Transverse colon (tissue), 4 donors: ENCODE measurements around the gene GNG13. TPM values are rescaled to one million over a fixed set of nuclear protein-coding genes. Genes with fewer than 3 reads are reported as not detected.

Experiments used
- DNase-seq: peaks from one replicate; pipeline ENCODE4 v3.0.0-alpha.2; 2019
- H3K27ac ChIP-seq, 4 donors: fragments of 200-600 bp; sonication (generic); 2 replicates each; pipeline ENCODE4 v1.5.1; 2016 to 2018; ENCODE audit warnings: inconsistent platforms in 4 of 4
- H3K27me3 ChIP-seq: fragments of 200-600 bp; sonication (generic); 2 replicates; pipeline ENCODE4 v1.5.1; 2017; ENCODE audit warnings: inconsistent platforms
- H3K36me3 ChIP-seq, 4 donors: fragments of 200-600 bp; sonication (generic); 2 replicates each; pipeline ENCODE4 v1.5.1; 2017 to 2019; ENCODE audit warnings: inconsistent platforms in 4 of 4
- H3K4me1 ChIP-seq, 4 donors: fragments of 200-600 bp; sonication (generic); 2 replicates each; pipeline ENCODE4 v1.5.1; 2017 to 2020; ENCODE audit warnings: inconsistent platforms in 4 of 4
- H3K4me3 ChIP-seq, 4 donors: fragments of 200-600 bp; sonication (generic); 1 replicate in 1 of 4; 2 replicates in 3 of 4; pipeline versions ENCODE4 v1.5.1 to v1.6.1; 2017 to 2019; ENCODE audit warnings: inconsistent platforms in 4 of 4
- H3K9me3 ChIP-seq, 2 donors: fragments of 200-600 bp; sonication (generic); 2 replicates each; pipeline ENCODE4 v1.5.1; 2017 to 2019; ENCODE audit warnings: inconsistent platforms in 2 of 2
- EP300 ChIP-seq: sonication (generic); formaldehyde crosslinking; IDR thresholded peaks from one replicate; pipeline ENCODE4 v1.6.1; 2017; ENCODE audit warnings: antibody characterized with exemption, low read depth
- POLR2A ChIP-seq: fragments of 450-650 bp; IDR thresholded peaks from one replicate; pipeline ENCODE4 v1.6.1; 2016; ENCODE audit warnings: antibody characterized with exemption, mild to moderate bottlenecking, moderate library complexity
- POLR2AphosphoS5 ChIP-seq, 3 donors: sonication (generic); formaldehyde crosslinking; IDR thresholded peaks; one replicate each; pipeline ENCODE4 v1.6.1; 2016; ENCODE audit warnings: antibody characterized with exemption in 3 of 3
- WGBS, 2 donors: methylation state at CpG; one replicate each; pipeline ENCODE4 v1.1.5; 2018; ENCODE audit warnings: low coverage in 1 of 2; 5-methylcytosine and 5-hydroxymethylcytosine counted together
- in situ Hi-C, 4 donors: fragments of 200-750 bp; cut with MboI; loops; one replicate each; pipeline versions ENCODE4 v1.15.0 to v1.15.1; 2017; ENCODE audit warnings: low sequenced_read_pairs in 3 of 4, low pct_ligation_motif_present in 1 of 4, low pct_unique_long_range_greater_than_20kb in 1 of 4
- intact Hi-C: fragments of 100-400 bp; cut with DNase I; formaldehyde crosslinking; loops from one replicate; pipeline ENCODE4 v1.15.1; 2023; ENCODE audit warnings: low total_unique reads
- total RNA-seq, 4 donors: library from RNA; depleted of rRNA; stranded (reverse); fragments of >200 nt; gene quantifications; one replicate each; pipeline ENCODE4 v1.1.0, GENCODE V29; 2016
- TF ChIP-seq, protein P1 (sequence below), 5 experiments: fragments of 200-600 bp in 3 of 5; fragments of 450-650 bp in 2 of 5; sonication (generic) in 3 of 5; IDR thresholded peaks; 1 replicate in 2 of 5; 2 replicates in 3 of 5; pipeline ENCODE4 v1.5.1; 2016 to 2017; ENCODE audit warnings: antibody characterized with exemption in 5 of 5, inconsistent platforms in 3 of 5, mild to moderate bottlenecking in 2 of 5, moderate library complexity in 1 of 5

GNG13 gene
- total RNA-seq, 4 donors from 2014 or later, result 0.48 TPM; not detected in 3

- Histone ChIP-seq H3K36me3 (no peaks in the 10 kb centered on the region), H3K27ac (no peak overlapping the region), H3K27me3 (peaks cover 15% of the 10 kb centered on the region), H3K4me3 (no peak overlapping the region), H3K9me3 (peaks cover 14 to 17% of the 10 kb centered on the region in 2 donors), H3K4me1 (peaks cover 0 to 12% (median 9%) of the 10 kb centered on the region in 4 donors)
- WGBS, 2 donors, result 47% methylated on average over 34 of the region's 35 CpGs; no CpG with 5 or more reads in 1 of the 2 donors
- intact Hi-C loops, result no loop called here
- TF ChIP-seq EP300 (no peak), POLR2AphosphoS5 (IDR thresholded peaks at IDR 0.05) (no peak)
- in situ Hi-C loops, result no loop called here
- DNase-seq, result peak; percentile 46
These were observed 32.3 kb upstream of the GNG13 start for GRCh38 chr16:832652-833336.

DNA sequence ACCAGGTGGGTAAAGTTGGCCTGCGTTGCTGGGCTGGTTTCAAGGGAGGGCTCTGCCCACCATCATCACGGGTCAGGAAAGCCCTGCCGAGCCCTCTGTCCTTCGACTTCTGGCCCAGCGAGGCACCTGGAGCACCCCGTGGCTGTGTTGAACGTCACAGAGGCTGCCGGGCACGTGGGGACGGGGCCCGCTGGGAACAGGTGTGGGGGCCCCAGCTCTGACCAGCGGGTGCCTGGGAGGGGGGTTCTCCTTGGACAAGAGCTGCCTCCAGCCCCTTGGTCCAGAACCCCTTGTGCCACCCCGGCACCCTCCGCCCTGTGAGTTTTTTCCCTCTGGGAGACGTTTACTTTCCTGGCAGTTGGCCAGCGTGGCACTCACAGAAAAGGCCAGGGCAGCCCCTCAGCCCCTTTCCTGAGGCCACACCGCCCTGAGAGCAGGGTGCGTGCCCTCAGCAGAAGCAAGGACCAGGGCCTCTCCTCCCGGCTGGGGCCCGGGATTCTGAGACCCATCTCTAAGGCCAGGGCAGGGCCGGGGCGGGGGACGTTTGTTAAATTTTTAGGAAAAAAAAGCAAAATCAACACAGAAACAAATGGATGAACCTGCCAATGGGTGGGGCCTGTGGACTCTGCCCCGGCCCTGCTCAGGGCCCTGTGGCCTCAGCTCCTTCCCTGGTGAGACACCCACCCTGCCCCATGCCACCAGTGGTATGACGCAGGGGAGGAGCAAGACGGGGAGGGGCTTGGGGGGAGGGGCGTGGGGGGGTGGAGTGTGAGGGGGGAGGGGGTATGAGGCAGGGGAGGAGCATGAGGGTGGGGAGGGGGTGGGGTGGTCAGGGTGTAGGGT is 31.3 kb upstream of the GNG13 start:
- Histone ChIP-seq H3K4me1 (peaks cover 0 to 12% (median 9%) of the 10 kb centered on the region in 4 donors), H3K27me3 (peaks cover 15% of the 10 kb centered on the region), H3K27ac (no peak overlapping the region), H3K9me3 (peaks cover 10 to 14% of the 10 kb centered on the region in 2 donors), H3K4me3 (no peak overlapping the region), H3K36me3 (no peaks in the 10 kb centered on the region)
- WGBS, 2 donors, result 46% methylated on average over 16 of the region's 27 CpGs; no CpG with 5 or more reads in 1 of the 2 donors
- in situ Hi-C loops (no loop called here), intact Hi-C loops (no loop called here)
- DNase-seq, result no peak
- no peak for TF ChIP-seq EP300
- no peak for TF ChIP-seq POLR2AphosphoS5 (IDR thresholded peaks at IDR 0.05)
- TF ChIP-seq, protein P1, sequence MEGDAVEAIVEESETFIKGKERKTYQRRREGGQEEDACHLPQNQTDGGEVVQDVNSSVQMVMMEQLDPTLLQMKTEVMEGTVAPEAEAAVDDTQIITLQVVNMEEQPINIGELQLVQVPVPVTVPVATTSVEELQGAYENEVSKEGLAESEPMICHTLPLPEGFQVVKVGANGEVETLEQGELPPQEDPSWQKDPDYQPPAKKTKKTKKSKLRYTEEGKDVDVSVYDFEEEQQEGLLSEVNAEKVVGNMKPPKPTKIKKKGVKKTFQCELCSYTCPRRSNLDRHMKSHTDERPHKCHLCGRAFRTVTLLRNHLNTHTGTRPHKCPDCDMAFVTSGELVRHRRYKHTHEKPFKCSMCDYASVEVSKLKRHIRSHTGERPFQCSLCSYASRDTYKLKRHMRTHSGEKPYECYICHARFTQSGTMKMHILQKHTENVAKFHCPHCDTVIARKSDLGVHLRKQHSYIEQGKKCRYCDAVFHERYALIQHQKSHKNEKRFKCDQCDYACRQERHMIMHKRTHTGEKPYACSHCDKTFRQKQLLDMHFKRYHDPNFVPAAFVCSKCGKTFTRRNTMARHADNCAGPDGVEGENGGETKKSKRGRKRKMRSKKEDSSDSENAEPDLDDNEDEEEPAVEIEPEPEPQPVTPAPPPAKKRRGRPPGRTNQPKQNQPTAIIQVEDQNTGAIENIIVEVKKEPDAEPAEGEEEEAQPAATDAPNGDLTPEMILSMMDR (IDR thresholded peaks at IDR 0.05), result no peak
- TF ChIP-seq POLR2A, result no peak

DNA sequence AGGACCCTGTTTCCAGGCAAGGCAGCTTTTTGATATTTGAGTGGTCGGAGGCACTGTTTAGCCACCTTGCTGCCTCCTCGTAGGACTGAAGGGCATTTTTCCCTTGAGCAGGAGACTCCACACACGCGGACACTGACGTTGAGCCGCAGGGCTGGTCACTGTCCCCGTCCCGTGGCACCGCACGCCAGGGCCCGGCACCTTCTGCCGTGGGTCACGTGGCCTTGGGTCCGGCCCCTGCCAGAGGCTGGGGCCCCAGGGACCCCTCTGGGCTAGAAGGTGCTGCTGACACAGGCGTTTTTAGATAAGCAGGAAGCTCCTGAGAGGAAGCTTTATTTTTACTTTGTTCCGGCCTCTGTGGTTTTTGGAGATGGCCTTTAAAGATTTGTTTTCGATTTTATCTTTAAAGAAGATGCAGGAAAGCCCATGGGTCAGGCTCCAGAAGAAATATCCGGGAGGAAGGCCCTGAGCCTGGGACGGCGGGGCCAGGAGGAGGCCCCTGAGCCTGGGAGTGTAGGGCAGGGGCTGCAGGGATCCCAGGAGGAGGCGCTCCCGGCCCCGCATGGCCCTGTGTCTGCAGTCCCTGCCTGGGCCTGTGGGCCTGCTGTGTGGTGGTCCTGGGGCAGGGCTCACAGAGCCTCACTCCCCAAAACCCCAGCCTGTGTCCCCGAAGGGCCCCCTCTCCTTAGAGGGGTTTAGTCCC is 30.5 kb upstream of the GNG13 start:
- Histone ChIP-seq H3K36me3 (no peaks in the 10 kb centered on the region), H3K27ac (no peak overlapping the region), H3K27me3 (peaks cover 16% of the 10 kb centered on the region), H3K4me3 (no peak overlapping the region), H3K9me3 (peaks cover 2 to 6% of the 10 kb centered on the region in 2 donors), H3K4me1 (peaks cover 0 to 12% (median 9%) of the 10 kb centered on the region in 4 donors)
- no peak for DNase-seq
- in situ Hi-C loops, result no loop called here
- intact Hi-C loops, result no loop called here
- TF ChIP-seq, protein P1 (IDR thresholded peaks at IDR 0.05), result no peak
- TF ChIP-seq EP300 (no peak), POLR2A (no peak), POLR2AphosphoS5 (IDR thresholded peaks at IDR 0.05) (no peak)
- 75% methylated on average over 23 of the region's 24 CpGs; no CpG with 5 or more reads in 1 of the 2 donors for WGBS, 2 donors

DNA sequence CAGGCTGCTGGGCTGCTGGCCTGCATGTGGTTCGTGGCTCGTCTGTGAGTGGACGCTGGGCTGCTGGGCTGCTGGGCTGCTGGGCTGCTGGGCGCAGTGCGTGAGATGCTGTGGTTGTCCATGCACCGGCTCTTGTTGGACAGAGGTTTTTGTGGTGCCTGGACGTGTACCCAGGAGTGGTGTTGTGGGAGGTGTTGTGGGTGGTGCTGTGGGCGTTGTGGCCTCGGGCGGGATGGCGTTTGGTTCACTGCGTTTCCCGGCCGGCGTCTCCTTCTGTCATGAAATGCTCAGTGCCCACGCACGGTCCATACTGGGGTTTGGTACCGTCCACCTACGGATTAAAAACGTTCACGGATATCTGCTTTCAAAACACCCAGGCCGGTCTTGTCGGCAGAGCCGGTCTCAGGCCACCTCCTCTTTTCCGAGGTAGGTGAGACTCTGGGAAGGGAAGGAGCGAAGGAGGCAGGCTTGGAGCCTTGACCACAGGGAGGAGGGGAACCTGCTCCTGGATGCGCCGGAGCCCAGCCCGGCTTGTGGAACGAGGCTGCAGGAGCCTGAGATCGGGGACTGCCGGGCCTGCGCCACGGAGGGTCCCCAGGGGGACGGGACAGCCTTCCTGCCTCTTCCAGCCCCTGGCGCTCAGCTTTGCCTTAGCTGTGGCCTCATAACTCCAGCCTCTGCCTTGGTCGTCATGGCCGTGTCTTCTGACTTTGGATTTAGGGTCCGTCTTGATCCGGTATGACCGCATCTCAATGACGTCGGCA is 29.8 kb upstream of the GNG13 start:
- Histone ChIP-seq H3K27ac (no peak overlapping the region), H3K27me3 (peaks cover 23% of the 10 kb centered on the region), H3K4me3 (no peak overlapping the region), H3K4me1 (peaks cover 0 to 12% (median 9%) of the 10 kb centered on the region in 4 donors), H3K36me3 (no peaks in the 10 kb centered on the region), H3K9me3 (no peaks in the 10 kb centered on the region)
- in situ Hi-C loops, result no loop called here
- no peak for TF ChIP-seq EP300
- TF ChIP-seq POLR2AphosphoS5 (IDR thresholded peaks at IDR 0.05), result no peak
- no peak for TF ChIP-seq POLR2A
- TF ChIP-seq, protein P1 (IDR thresholded peaks at IDR 0.05), result no peak
- 89% methylated on average over 43 of the region's 43 CpGs; no CpG with 5 or more reads in 1 of the 2 donors for WGBS, 2 donors
- intact Hi-C loops, result no loop called here
- DNase-seq, result no peak
